ENCODE results near the gene PTGER3.

GRCh38 chr1:70963374-70963773, 84.2 kb downstream of the PTGER3 start:
- TF ChIP-seq FOXM1 (IDR thresholded peaks at IDR 0.05; ENCODE audit: borderline replicate concordance) (no peak), SP1 (IDR thresholded peaks at IDR 0.05) (no peak), HDGF (IDR thresholded peaks at IDR 0.05; ENCODE audit: borderline replicate concordance) (no peak), BHLHE40 (IDR thresholded peaks at IDR 0.05; ENCODE audit: borderline replicate concordance) (no peak), ARNT (IDR thresholded peaks at IDR 0.05) (no peak), FOXK2 (IDR thresholded peaks at IDR 0.05) (no peak), ZNF384 (IDR thresholded peaks at IDR 0.05) (no peak), NFRKB (IDR thresholded peaks at IDR 0.05) (no peak), PKNOX1 (IDR thresholded peaks at IDR 0.05) (no peak)
